Smooth muscle cell (in vitro differentiated cells): ENCODE data around the gene HIVEP1. TPM values are rescaled to one million over a fixed set of nuclear protein-coding genes. Genes with fewer than 3 reads are reported as not detected.
A peak's percentile ranks its signal among the peaks of the same experiment; 100 is the strongest.

Experiments used
- DNase-seq: peaks from one replicate; lab custom pipeline; 2025; ENCODE audit not compliant: unreplicated experiment; lab: John Stamatoyannopoulos, UW
- H2AFZ ChIP-seq: fragments of 200-600 bp; sonication (generic); 2 replicates; pipeline ENCODE4 v1.6.0; 2016; ENCODE audit warnings: antibody characterized with exemption, low read depth, mild to moderate bottlenecking
- H3F3A ChIP-seq: fragments of 200-600 bp; sonication (generic); 2 replicates; pipeline ENCODE4 v1.6.0; 2017; ENCODE audit warnings: antibody characterized with exemption, low read depth
- H3K27ac ChIP-seq: fragments of 200-600 bp; sonication (generic); 2 replicates; pipeline ENCODE4 v1.5.1; 2016; ENCODE audit warnings: low read depth, mild to moderate bottlenecking
- H3K27me3 ChIP-seq: fragments of 200-600 bp; sonication (generic); 2 replicates; pipeline ENCODE4 v1.6.1; 2016; ENCODE audit warnings: low read depth, mild to moderate bottlenecking
- H3K36me3 ChIP-seq: fragments of 200-600 bp; sonication (generic); 2 replicates; pipeline ENCODE4 v1.5.1; 2016; ENCODE audit warnings: low read depth
- H3K4me1 ChIP-seq: fragments of 200-600 bp; sonication (generic); 2 replicates; pipeline ENCODE4 v1.5.1; 2016; ENCODE audit warnings: low read depth
- H3K4me2 ChIP-seq: fragments of 200-600 bp; sonication (generic); 2 replicates; pipeline ENCODE4 v1.6.0; 2016; ENCODE audit warnings: mild to moderate bottlenecking
- H3K4me3 ChIP-seq: fragments of 200-600 bp; sonication (generic); 2 replicates; pipeline ENCODE4 v1.5.1; 2016; ENCODE audit warnings: mild to moderate bottlenecking
- H3K79me2 ChIP-seq: fragments of 200-600 bp; sonication (generic); 2 replicates; pipeline ENCODE4 v1.6.0; 2016; ENCODE audit warnings: low read depth, mild to moderate bottlenecking
- H3K9ac ChIP-seq: fragments of 200-600 bp; sonication (generic); 2 replicates; pipeline ENCODE4 v1.6.0; 2016; ENCODE audit warnings: low read depth
- H3K9me3 ChIP-seq: fragments of 200-600 bp; sonication (generic); replicated peaks from 2 replicates; pipeline ENCODE4 v1.5.1; 2016; ENCODE audit warnings: low read depth
- H4K20me1 ChIP-seq: fragments of 200-600 bp; sonication (generic); 2 replicates; pipeline ENCODE4 v1.6.0; 2016; ENCODE audit warnings: low read depth
- WGBS: methylation state at CpG from one replicate; pipeline ENCODE4 v1.1.7; 2016; ENCODE audit warnings: low lambda C conversion rate; 5-methylcytosine and 5-hydroxymethylcytosine counted together
- polyA plus RNA-seq: library from polyadenylated mRNA; unstranded; fragments of >200 nt; fragmentation: Nextera tagmentation; extraction: Ambion mirVana; gene quantifications from 2 replicates; pipeline ENCODE4 v1.2.1, GENCODE V29; 2016
- total RNA-seq: library from RNA; depleted of rRNA; stranded (reverse); fragments of >200 nt; gene quantifications from 2 replicates; pipeline ENCODE4 v1.2.3, GENCODE V29; 2014
- TF ChIP-seq, protein P1 (sequence below): fragments of 200-600 bp; sonication (generic); IDR thresholded peaks from 2 replicates; pipeline ENCODE4 v1.5.1; 2017; ENCODE audit warnings: borderline replicate concordance, mild to moderate bottlenecking, antibody characterized with exemption; ENCODE audit not compliant: insufficient read depth, poor library complexity, severe bottlenecking

HIVEP1 gene
- total and polyA plus RNA-seq, 2 experiments from 2014 or later: 6.8 to 58.8 TPM

DNA sequence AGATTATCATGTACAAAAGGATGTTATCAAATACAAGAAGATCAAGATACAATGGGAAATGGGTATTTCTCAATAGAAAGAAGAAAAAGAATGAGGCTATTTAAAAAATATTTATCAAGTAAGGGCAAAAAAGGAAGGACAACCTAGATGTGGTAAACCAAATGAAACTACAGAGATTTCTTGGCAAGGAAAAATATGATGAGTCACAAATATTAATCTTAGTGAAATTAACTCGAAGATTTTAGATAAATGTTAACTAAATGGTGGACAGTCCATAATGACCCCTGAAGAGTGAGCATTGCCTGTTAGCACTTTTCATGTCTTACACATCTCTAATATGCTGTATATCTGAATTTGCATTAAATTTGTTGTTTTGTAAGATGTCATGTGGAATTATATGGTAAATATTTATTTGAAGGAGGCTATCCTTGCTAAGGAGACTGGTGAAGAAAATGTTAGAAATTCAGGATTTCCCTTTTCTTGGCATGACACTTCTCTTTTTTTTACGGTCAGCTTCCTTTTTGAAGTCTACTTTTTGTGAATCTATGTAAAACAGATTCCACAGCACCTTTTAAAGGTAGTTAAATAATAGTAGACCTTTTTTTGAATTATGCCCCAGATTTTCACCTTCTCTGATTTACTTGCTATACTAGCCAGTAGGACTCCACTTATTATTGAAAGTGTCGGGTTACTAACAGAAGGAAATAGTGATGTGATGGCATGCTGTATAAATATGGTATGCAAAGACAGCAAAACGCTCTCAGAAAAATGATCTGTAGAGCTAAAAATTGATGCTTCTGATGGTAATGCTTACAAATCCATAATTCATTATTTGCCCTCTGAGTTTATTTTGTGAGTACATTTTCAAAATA lies 120.5 kb downstream of the HIVEP1 start:
- H4K20me1 ChIP-seq: peaks cover 29% of the 10 kb centered on the region
- DNase-seq: no peak
- no peaks in the 10 kb centered on the region for H3F3A ChIP-seq
- H3K9ac ChIP-seq: no peak overlapping the region
- TF ChIP-seq, protein P1, sequence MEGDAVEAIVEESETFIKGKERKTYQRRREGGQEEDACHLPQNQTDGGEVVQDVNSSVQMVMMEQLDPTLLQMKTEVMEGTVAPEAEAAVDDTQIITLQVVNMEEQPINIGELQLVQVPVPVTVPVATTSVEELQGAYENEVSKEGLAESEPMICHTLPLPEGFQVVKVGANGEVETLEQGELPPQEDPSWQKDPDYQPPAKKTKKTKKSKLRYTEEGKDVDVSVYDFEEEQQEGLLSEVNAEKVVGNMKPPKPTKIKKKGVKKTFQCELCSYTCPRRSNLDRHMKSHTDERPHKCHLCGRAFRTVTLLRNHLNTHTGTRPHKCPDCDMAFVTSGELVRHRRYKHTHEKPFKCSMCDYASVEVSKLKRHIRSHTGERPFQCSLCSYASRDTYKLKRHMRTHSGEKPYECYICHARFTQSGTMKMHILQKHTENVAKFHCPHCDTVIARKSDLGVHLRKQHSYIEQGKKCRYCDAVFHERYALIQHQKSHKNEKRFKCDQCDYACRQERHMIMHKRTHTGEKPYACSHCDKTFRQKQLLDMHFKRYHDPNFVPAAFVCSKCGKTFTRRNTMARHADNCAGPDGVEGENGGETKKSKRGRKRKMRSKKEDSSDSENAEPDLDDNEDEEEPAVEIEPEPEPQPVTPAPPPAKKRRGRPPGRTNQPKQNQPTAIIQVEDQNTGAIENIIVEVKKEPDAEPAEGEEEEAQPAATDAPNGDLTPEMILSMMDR: no peak
- no peak overlapping the region for H3K4me2 ChIP-seq
- H3K4me3 ChIP-seq: no peak overlapping the region
- no peaks in the 10 kb centered on the region for H3K4me1 ChIP-seq
- H3K36me3 ChIP-seq: peaks cover 8% of the 10 kb centered on the region
- H3K79me2 ChIP-seq: no peaks in the 10 kb centered on the region
- no peaks in the 10 kb centered on the region for H3K9me3 ChIP-seq
- 97% methylated on average over 4 of the region's 4 CpGs for WGBS
- H3K27me3 ChIP-seq: no peaks in the 10 kb centered on the region
- H2AFZ ChIP-seq: no peak overlapping the region
- no peak overlapping the region for H3K27ac ChIP-seq

DNA sequence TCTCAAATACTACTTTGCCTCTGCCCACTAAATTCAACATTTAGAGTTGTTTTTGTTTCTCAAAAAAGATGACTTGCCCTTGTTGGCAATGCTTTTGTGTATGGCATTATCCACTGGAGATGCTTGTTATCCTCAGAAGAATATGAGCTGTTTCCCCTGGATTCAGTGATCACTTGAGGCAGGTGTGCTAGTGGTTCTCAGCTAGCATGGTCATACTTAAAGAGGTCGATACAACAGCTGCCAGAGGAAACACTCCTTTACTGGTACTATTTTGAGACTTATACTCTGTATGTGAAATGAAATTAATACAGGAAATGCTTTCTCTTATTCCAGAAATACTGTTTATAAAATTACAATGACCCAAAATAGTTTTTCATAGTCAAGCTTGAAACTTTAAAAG lies 122.5 kb downstream of the HIVEP1 start:
- Histone ChIP-seq H3K9me3 (no peaks in the 10 kb centered on the region), H3K27ac (no peak overlapping the region), H3K4me3 (no peak overlapping the region), H3K4me2 (no peak overlapping the region), H3K79me2 (no peaks in the 10 kb centered on the region), H3F3A (no peaks in the 10 kb centered on the region), H4K20me1 (peaks cover 14% of the 10 kb centered on the region), H3K4me1 (no peaks in the 10 kb centered on the region), H2AFZ (no peak overlapping the region), H3K27me3 (no peaks in the 10 kb centered on the region), H3K9ac (no peak overlapping the region), H3K36me3 (peaks cover 3% of the 10 kb centered on the region)
- TF ChIP-seq, protein P1: no peak
- DNase-seq: no peak
- WGBS: 92% methylated on average over 1 of the region's 1 CpG

DNA sequence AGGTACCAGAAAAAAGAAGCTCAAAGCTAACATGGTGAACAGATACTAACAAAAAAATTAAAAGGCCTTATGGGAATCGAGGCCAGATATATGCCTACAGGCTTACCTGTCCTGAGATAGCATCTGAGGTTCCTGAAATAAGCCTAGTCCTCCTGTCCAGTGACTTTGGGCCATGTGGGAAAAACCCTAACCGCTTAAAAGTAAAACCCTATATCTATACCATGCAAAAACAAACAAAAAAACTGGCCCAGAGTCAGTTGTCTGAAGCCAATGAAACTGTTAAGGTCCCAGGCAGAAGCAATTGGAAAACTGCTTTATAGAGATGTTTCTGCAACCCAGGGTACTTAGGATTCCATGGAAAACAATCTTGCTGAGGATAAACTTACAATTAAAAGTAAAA lies 122.9 kb downstream of the HIVEP1 start:
- Histone ChIP-seq H3K9ac (no peak overlapping the region), H3F3A (no peaks in the 10 kb centered on the region), H3K4me3 (no peak overlapping the region), H4K20me1 (peaks cover 13% of the 10 kb centered on the region), H3K36me3 (no peaks in the 10 kb centered on the region), H3K9me3 (no peaks in the 10 kb centered on the region), H3K27ac (no peak overlapping the region), H3K4me1 (no peaks in the 10 kb centered on the region), H3K27me3 (no peaks in the 10 kb centered on the region), H3K4me2 (no peak overlapping the region), H3K79me2 (no peaks in the 10 kb centered on the region), H2AFZ (no peak overlapping the region)
- DNase-seq: no peak
- TF ChIP-seq, protein P1: no peak
- WGBS: 100% methylated on average over 2 of the region's 2 CpGs

DNA sequence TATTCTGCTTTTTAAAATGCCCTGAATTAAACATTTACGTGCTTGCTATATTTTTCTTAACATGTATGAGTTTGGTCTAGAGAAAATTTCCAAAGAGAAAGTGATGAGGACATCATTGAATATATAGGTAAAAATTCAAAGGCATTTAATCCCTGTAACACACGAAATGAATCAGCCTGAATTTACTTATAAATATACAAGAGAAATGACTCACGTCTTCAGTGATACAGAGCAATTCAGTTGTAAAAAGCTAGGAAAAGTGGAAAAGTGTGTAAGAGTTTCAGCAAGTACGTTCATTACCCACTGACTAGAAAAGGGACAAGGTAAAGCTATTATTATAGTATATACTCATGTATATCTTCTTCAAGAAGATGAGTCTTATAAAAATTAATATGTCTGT lies 124.8 kb downstream of the HIVEP1 start:
- Histone ChIP-seq H3K4me2 (no peak overlapping the region), H3K9ac (no peak overlapping the region), H3K79me2 (no peaks in the 10 kb centered on the region), H2AFZ (no peak overlapping the region), H3K36me3 (no peaks in the 10 kb centered on the region), H3K4me1 (no peaks in the 10 kb centered on the region), H3K27me3 (no peaks in the 10 kb centered on the region), H3K9me3 (no peaks in the 10 kb centered on the region), H3F3A (no peaks in the 10 kb centered on the region), H4K20me1 (peaks cover 4% of the 10 kb centered on the region), H3K27ac (peak overlapping the region; percentile 7), H3K4me3 (no peak overlapping the region)
- DNase-seq: no peak
- 66% methylated on average over 4 of the region's 4 CpGs for WGBS
- TF ChIP-seq, protein P1: no peak
